HepG2 (cell line): ENCODE results near the gene EI24. TPM values are rescaled to one million over a fixed set of nuclear protein-coding genes. Genes with fewer than 3 reads are reported as not detected.

Experiments
- ATAC-seq: fragments of 200-7000 bp; cut with Tn5 transposase; 3 replicates; pipeline ENCODE4 v1.9.1; 2020; ENCODE audit warnings: mild to moderate bottlenecking, moderate library complexity
- BruUV-seq: library from RNA; stranded (reverse); fragments of 400-500 nt; replicated peaks from 2 replicates; lab custom pipeline; 2021; lab: Mats Ljungman, UMichigan
- CTCF ChIA-PET: fragments of 300-600 bp; formaldehyde crosslinking; extraction: SDS; loops from one replicate; lab custom pipeline; 2021; ENCODE audit warnings: low total read pairs, inconsistent platforms, low intra/inter-chr PET ratio; lab: Yijun Ruan, JAX
- POLR2A ChIA-PET: fragments of 350-600 bp; sonication (Branson Sonifier 250); formaldehyde crosslinking; loops from one replicate; lab custom pipeline; 2020; ENCODE audit warnings: antibody characterized with exemption, inconsistent platforms; lab: Yijun Ruan, JAX
- DNase-seq: peaks from one replicate; pipeline ENCODE4 v3.0.0-alpha.2; 2015; ENCODE audit warnings: low spot score
- FAIRE-seq: peaks from 3 replicates; lab custom pipeline; 2011; peaks lifted over from hg19 to GRCh38; lab: Jason Lieb, UNC
- H2AFZ ChIP-seq: one replicate; pipeline ENCODE4 v1.6.1; 2011; ENCODE audit warnings: low read length, inconsistent platforms
- H3K27ac ChIP-seq: fragments of 300-600 bp; 3 replicates; pipeline ENCODE4 v1.8.0; 2011; ENCODE audit warnings: mixed run types, mild to moderate bottlenecking, mixed read lengths, low read length, inconsistent platforms; ENCODE audit not compliant: insufficient read depth; ENCODE audit errors: extremely low read length
- H3K27me3 ChIP-seq, 2 experiments: fragments of 200-600 bp in 1 of 2; 2 replicates in 1 of 2; 3 replicates in 1 of 2; pipeline versions ENCODE4 v1.6.0 to v1.8.0; 2011; ENCODE audit warnings: low read length in 2 of 2, mild to moderate bottlenecking in 2 of 2, moderate library complexity in 2 of 2, inconsistent platforms in 1 of 2; ENCODE audit not compliant: insufficient read depth in 2 of 2, control insufficient read depth in 1 of 2
- H3K36me3 ChIP-seq, 2 experiments: fragments of 200-600 bp in 1 of 2; replicated peaks in 1 of 2; 2 replicates in 1 of 2; 3 replicates in 1 of 2; pipeline versions ENCODE4 v1.5.1 to v1.8.0; 2011; ENCODE audit warnings: low read length in 2 of 2, inconsistent platforms in 1 of 2; ENCODE audit not compliant: insufficient read depth in 2 of 2, control insufficient read depth in 1 of 2
- H3K4me1 ChIP-seq: 2 replicates; pipeline ENCODE4 v1.5.1; 2012; ENCODE audit warnings: low read length, inconsistent platforms; ENCODE audit not compliant: insufficient read depth
- H3K4me2 ChIP-seq: 2 replicates; pipeline ENCODE4 v1.6.0; 2011; ENCODE audit warnings: low read depth, low read length, inconsistent platforms
- H3K4me3 ChIP-seq, 3 experiments: fragments of 200-600 bp in 1 of 3; sonication (generic), shearing (Covaris generic) in 1 of 3; replicated peaks in 1 of 3; 2 replicates each; pipeline ENCODE4 v1.5.1; 2011 to 2016; ENCODE audit warnings: low read length in 3 of 3, inconsistent platforms in 2 of 3, low read depth in 2 of 3, mild to moderate bottlenecking in 2 of 3, control low read depth in 1 of 3, mixed read lengths in 1 of 3; ENCODE audit not compliant: insufficient read depth in 1 of 3
- H3K79me2 ChIP-seq: one replicate; pipeline ENCODE4 v1.6.1; 2011; ENCODE audit warnings: low read length, inconsistent platforms; ENCODE audit not compliant: insufficient read depth
- H3K9ac ChIP-seq: 2 replicates; pipeline ENCODE4 v1.6.0; 2011; ENCODE audit warnings: mild to moderate bottlenecking, low read depth, low read length, inconsistent platforms; ENCODE audit not compliant: insufficient read depth
- H3K9me3 ChIP-seq: 2 replicates; pipeline ENCODE4 v1.5.1; 2012; ENCODE audit warnings: mild to moderate bottlenecking, low read length
- H4K20me1 ChIP-seq: 2 replicates; pipeline ENCODE4 v1.6.0; 2011; ENCODE audit warnings: inconsistent platforms, mild to moderate bottlenecking, low read length, moderate library complexity; ENCODE audit not compliant: insufficient read depth
- BCL3 ChIP-seq: sonication (generic); formaldehyde crosslinking; IDR thresholded peaks from 2 replicates; pipeline ENCODE4 v1.5.1; 2020; ENCODE audit warnings: mild to moderate bottlenecking, missing genetic modification reagents, moderate library complexity
- DMAP1 ChIP-seq: IDR thresholded peaks from 2 replicates; pipeline ENCODE4 v1.6.1; 2016
- HNRNPUL1 ChIP-seq: fragments of 200-400 bp; formaldehyde crosslinking; IDR thresholded peaks from 2 replicates; pipeline ENCODE4 v1.6.1; 2017; ENCODE audit warnings: low read depth, mild to moderate bottlenecking, low read length, moderate library complexity
- KAT2B ChIP-seq: fragments of 150-350 bp; IDR thresholded peaks from 2 replicates; pipeline ENCODE4 v1.6.1; 2014; ENCODE audit warnings: low read depth, low read length, borderline replicate concordance
- YEATS2 ChIP-seq: sonication (generic); formaldehyde crosslinking; IDR thresholded peaks from 2 replicates; pipeline ENCODE4 v1.4.0; 2020; ENCODE audit warnings: missing genetic modification reagents, borderline replicate concordance
- ZNF512B ChIP-seq: sonication (generic); formaldehyde crosslinking; IDR thresholded peaks from 2 replicates; pipeline ENCODE4 v1.5.1; 2020; ENCODE audit warnings: missing genetic modification reagents, mild to moderate bottlenecking, borderline replicate concordance
- ZNF776 ChIP-seq: sonication (generic); formaldehyde crosslinking; IDR thresholded peaks from 2 replicates; pipeline ENCODE4 v1.4.0; 2020; ENCODE audit warnings: mild to moderate bottlenecking, missing genetic modification reagents
- WGBS: methylation state at CpG from one replicate; pipeline ENCODE4 v1.1.6; 2017; ENCODE audit warnings: low lambda C conversion rate; 5-methylcytosine and 5-hydroxymethylcytosine counted together
- in situ Hi-C: cut with HindIII; loops from 2 replicates; pipeline ENCODE4 v1.10.0; 2017; ENCODE audit warnings: low pct_unique_long_range_greater_than_20kb; ENCODE audit not compliant: extremely low pct_ligation_motif_present
- intact Hi-C: fragments of 100-400 bp; cut with micrococcal nuclease; formaldehyde crosslinking; loops from one replicate; pipeline ENCODE4 v1.10.0; 2022; ENCODE audit not compliant: unreplicated experiment
- polyA plus RNA-seq, 8 experiments: library from polyadenylated mRNA; depleted of rRNA in 3 of 8; stranded (reverse) in 7 of 8; unstranded in 1 of 8; fragments of >200 nt; fragmentation: Illumina TruSeq in 4 of 8; extraction: Trizol in 4 of 8; gene quantifications; 2 replicates each; pipeline versions ENCODE4 v1.2.1 to v1.2.3, GENCODE V29; 2011 to 2016; ENCODE audit warnings: low read depth in 4 of 8, missing spikeins in 1 of 8, mixed read lengths in 1 of 8; ENCODE audit not compliant: insufficient read depth in 1 of 8
- total RNA-seq, 5 experiments: library from RNA; depleted of rRNA; stranded (reverse); fragments of >200 nt; fragmentation: Illumina TruSeq; extraction: Trizol; gene quantifications; 2 replicates each; pipeline ENCODE4 v1.2.3, GENCODE V29; 2016; ENCODE audit warnings: low read depth in 1 of 5
- TF ChIP-seq, protein P1 (sequence below), 2 experiments: sonication (generic) in 1 of 2; formaldehyde crosslinking in 1 of 2; IDR thresholded peaks; 2 replicates each; pipeline versions ENCODE4 v1.5.1 to v1.6.1; 2011 to 2020; ENCODE audit warnings: borderline replicate concordance in 1 of 2, low read depth in 1 of 2, low read length in 1 of 2, mild to moderate bottlenecking in 1 of 2, missing genetic modification reagents in 1 of 2, moderate library complexity in 1 of 2
- TF ChIP-seq, protein P2 (sequence below): sonication (generic); formaldehyde crosslinking; IDR thresholded peaks from 2 replicates; pipeline ENCODE4 v1.4.0; 2020; ENCODE audit warnings: missing genetic modification reagents, borderline replicate concordance
- TF ChIP-seq, protein P3 (sequence below): sonication (generic); formaldehyde crosslinking; IDR thresholded peaks from 2 replicates; pipeline ENCODE4 v1.9.0; 2021; ENCODE audit warnings: missing genetic modification reagents, borderline replicate concordance

EI24 gene
- total and polyA plus RNA-seq, 2 of the 13 experiments (the other 11 are each of a cell fraction or from before 2014, with no cell fraction given): 84.7 to 126 TPM

DNA sequence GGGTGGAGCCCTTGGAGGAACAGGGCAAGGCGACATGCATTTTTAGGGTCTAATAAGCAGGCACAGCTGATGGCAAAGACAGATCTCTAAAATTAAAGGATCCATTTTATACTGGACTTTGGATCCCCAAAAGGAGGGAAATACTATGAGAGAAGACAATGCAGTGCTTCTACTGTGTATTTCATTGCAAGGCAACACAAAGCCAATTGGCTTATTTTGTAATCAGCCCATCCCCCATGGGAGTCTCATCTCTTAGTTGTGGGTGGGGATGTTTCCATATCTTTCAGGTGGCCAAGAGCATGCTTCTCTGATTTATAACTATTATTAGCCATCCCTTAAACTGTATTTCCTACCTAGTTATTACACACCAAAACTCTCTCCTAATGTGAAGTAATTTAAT is 18.5 kb upstream of the EI24 start:
- WGBS: 44% methylated on average over 1 of the region's 1 CpG
- H3K4me1 ChIP-seq: peaks cover 7% of the 10 kb centered on the region; the same call in 1 of the 2 replicates
- H3K9ac ChIP-seq: no peak overlapping the region
- no peak overlapping the region for H2AFZ ChIP-seq
- H4K20me1 ChIP-seq: no peaks in the 10 kb centered on the region
- no peaks in the 10 kb centered on the region; a peak in 1 of 5 replicates for H3K27me3 ChIP-seq
- FAIRE-seq: no peak
- TF ChIP-seq, protein P1, sequence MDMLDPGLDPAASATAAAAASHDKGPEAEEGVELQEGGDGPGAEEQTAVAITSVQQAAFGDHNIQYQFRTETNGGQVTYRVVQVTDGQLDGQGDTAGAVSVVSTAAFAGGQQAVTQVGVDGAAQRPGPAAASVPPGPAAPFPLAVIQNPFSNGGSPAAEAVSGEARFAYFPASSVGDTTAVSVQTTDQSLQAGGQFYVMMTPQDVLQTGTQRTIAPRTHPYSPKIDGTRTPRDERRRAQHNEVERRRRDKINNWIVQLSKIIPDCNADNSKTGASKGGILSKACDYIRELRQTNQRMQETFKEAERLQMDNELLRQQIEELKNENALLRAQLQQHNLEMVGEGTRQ (IDR thresholded peaks at IDR 0.05; ENCODE audit: low read depth, low read length): no peak
- TF ChIP-seq, protein P1 (CRISPR knock-in tag; IDR thresholded peaks at IDR 0.05; ENCODE audit: borderline replicate concordance): no peak
- TF ChIP-seq ZNF512B (CRISPR knock-in tag): no peak
- TF ChIP-seq KAT2B: no peak
- TF ChIP-seq, protein P2, sequence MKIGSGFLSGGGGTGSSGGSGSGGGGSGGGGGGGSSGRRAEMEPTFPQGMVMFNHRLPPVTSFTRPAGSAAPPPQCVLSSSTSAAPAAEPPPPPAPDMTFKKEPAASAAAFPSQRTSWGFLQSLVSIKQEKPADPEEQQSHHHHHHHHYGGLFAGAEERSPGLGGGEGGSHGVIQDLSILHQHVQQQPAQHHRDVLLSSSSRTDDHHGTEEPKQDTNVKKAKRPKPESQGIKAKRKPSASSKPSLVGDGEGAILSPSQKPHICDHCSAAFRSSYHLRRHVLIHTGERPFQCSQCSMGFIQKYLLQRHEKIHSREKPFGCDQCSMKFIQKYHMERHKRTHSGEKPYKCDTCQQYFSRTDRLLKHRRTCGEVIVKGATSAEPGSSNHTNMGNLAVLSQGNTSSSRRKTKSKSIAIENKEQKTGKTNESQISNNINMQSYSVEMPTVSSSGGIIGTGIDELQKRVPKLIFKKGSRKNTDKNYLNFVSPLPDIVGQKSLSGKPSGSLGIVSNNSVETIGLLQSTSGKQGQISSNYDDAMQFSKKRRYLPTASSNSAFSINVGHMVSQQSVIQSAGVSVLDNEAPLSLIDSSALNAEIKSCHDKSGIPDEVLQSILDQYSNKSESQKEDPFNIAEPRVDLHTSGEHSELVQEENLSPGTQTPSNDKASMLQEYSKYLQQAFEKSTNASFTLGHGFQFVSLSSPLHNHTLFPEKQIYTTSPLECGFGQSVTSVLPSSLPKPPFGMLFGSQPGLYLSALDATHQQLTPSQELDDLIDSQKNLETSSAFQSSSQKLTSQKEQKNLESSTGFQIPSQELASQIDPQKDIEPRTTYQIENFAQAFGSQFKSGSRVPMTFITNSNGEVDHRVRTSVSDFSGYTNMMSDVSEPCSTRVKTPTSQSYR (CRISPR knock-in tag): no peak
- TF ChIP-seq DMAP1 (CRISPR knock-in tag): no peak
- TF ChIP-seq HNRNPUL1: no peak
- no peak for TF ChIP-seq YEATS2 (CRISPR knock-in tag)
- TF ChIP-seq, protein P3, sequence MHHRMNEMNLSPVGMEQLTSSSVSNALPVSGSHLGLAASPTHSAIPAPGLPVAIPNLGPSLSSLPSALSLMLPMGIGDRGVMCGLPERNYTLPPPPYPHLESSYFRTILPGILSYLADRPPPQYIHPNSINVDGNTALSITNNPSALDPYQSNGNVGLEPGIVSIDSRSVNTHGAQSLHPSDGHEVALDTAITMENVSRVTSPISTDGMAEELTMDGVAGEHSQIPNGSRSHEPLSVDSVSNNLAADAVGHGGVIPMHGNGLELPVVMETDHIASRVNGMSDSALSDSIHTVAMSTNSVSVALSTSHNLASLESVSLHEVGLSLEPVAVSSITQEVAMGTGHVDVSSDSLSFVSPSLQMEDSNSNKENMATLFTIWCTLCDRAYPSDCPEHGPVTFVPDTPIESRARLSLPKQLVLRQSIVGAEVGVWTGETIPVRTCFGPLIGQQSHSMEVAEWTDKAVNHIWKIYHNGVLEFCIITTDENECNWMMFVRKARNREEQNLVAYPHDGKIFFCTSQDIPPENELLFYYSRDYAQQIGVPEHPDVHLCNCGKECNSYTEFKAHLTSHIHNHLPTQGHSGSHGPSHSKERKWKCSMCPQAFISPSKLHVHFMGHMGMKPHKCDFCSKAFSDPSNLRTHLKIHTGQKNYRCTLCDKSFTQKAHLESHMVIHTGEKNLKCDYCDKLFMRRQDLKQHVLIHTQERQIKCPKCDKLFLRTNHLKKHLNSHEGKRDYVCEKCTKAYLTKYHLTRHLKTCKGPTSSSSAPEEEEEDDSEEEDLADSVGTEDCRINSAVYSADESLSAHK (CRISPR knock-in tag): no peak
- TF ChIP-seq ZNF776: no peak
- no peak for TF ChIP-seq BCL3 (CRISPR knock-in tag)
- in situ Hi-C loops: loop anchor here (10.0 kb wide), 1 partner anchor 324 kb away; no protein-coding TSS in a partner anchor
- H3K27ac ChIP-seq: no peak overlapping the region
- no peak overlapping the region for H3K4me2 ChIP-seq
- no peaks in the 10 kb centered on the region for H3K79me2 ChIP-seq
- ATAC-seq: no peak
- H3K4me3 ChIP-seq: no peak overlapping the region
- intact Hi-C loops: no loop called here
- CTCF ChIA-PET: no interaction called here
- no TSS peak for BruUV-seq
- no peak for DNase-seq
- POLR2A ChIA-PET: no interaction called here
- H3K36me3 ChIP-seq: no peaks in the 10 kb centered on the region
- no peaks in the 10 kb centered on the region for H3K9me3 ChIP-seq
